ENCODE results near the gene SPINK13.
"Not testable (repeated sequence)": the region's sequence is repeated elsewhere in the genome, so short reads cannot be mapped to it uniquely, and the experiment has no call there.

SPINK13 gene

DNA sequence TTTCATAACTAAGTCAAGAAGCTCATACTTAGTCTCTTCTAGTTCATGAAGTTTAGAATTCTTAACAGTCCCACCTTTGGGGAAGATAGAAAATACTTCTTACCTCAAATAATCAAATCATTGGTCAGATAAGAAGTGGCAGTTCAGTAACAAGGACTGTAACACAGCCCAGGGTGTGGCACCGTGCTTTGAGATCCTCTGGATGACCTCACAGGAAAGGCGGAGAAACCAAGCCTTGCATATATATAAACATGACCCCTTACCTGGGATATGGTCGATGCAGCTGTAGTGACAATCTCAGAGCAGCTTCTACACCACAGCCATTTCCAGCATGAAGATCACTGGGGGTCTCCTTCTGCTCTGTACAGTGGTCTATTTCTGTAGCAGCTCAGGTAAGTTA is 43.6 kb downstream of the SPINK13 start, which contains the start of gene SPINK7:
Gene SPINK7 (plus strand): TSS at position 271 of the 400 bp plus-strand sequence. CDS start 61 bp downstream, at position 332.
- DNase-seq (ENCODE audit: extremely low read depth, low read depth) = no peak
- H3K4me3 ChIP-seq (replicated peaks; ENCODE audit: low read depth, low read length) = no peak within 1 kb of the TSS
- TF ChIP-seq CTCF (IDR thresholded peaks at IDR 0.05; ENCODE audit: low read depth, low read length, missing control alignments) = no peak

DNA sequence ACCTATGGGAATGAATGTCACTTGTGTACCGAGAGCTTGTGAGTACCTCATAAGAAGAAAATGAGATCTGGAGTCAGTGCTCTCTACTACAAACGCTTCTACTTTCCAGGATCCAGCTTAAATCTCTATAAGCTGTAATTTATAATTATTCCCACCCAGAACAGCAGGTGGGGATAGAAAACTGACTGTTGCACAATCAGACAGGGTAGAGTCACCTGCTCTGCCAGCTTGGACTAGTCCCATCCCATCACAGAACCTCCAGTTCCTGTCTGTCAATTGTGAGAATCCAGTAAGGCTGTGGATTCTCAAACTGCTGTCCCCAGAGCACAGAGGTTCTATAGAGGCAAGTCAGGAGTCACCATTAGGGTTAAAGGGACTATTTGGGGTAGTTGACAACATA is 45.6 kb downstream of the SPINK13 start:
- no peak for DNase-seq (ENCODE audit: extremely low read depth, low read depth)
- H3K4me3 ChIP-seq (replicated peaks; ENCODE audit: low read depth, low read length) = no peak overlapping the region
- TF ChIP-seq CTCF (IDR thresholded peaks at IDR 0.05; ENCODE audit: low read depth, low read length, missing control alignments) = no peak

DNA sequence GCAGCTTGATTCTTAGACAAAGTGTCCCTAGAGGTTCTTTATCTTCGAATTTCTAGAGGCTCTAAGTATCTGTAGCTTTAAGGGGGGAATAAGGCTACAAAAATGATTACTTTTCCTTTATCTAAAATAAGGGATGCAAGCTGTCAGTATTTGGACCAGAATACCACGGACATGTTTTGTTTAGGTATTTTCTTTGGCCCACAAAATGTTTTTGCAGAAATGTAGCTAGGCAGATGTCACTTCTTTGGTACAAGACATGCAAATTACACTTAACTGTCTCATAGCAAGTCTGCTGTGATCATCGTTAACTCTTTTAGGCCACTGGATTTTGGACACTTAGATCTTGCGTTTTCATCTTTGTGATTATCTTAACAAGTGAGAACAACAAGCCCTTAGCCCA is 46.1 kb downstream of the SPINK13 start:
- TF ChIP-seq CTCF (IDR thresholded peaks at IDR 0.05; ENCODE audit: low read depth, low read length, missing control alignments) = no peak
- no peak for DNase-seq (ENCODE audit: extremely low read depth, low read depth)
- H3K4me3 ChIP-seq (replicated peaks; ENCODE audit: low read depth, low read length) = no peak overlapping the region

- H3K4me3 ChIP-seq (replicated peaks; ENCODE audit: low read depth, low read length); DNase-seq (ENCODE audit: extremely low read depth, low read depth): not testable (repeated sequence)
Observed at GRCh38 chr5:148320011-148320963, 51.7 kb downstream of the SPINK13 start.

DNA sequence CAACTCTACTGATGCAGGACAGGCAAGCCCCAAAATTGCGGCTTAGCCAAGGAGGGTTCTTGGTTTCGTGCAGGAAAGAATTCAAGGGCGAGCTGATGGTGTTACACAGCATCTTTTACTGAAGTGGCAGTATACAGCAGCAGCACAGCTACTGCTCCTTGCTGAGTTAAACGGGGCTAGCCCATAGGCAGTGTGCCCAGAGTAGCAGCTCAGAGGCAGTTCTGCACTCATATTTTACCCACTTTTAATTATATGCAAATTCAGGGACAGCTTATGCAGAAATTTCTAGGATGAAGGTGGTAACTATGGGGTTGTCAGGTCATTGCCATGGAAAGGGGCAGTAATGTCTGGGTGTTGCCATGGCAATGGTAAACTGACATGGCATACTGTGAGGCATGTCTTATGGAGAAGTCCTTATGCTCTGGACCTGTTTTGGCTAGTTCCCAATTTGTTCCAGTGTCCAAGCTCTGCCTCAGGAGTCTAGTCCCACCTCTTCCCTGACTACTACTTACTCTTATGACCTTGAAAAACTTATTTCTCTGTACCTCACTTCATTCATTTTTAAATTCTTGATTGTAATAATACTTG is 64.8 kb downstream of the SPINK13 start:
- no peak for DNase-seq (ENCODE audit: extremely low read depth, low read depth)
- no peak overlapping the region for H3K4me3 ChIP-seq (replicated peaks; ENCODE audit: low read depth, low read length)
- no peak for TF ChIP-seq CTCF (IDR thresholded peaks at IDR 0.05; ENCODE audit: low read depth, low read length, missing control alignments)

- H3K4me3 ChIP-seq (replicated peaks; ENCODE audit: low read depth, low read length) = no peak within 1 kb of the TSS
- TF ChIP-seq CTCF (IDR thresholded peaks at IDR 0.05; ENCODE audit: low read depth, low read length, missing control alignments) = no peak
- no peak for DNase-seq (ENCODE audit: extremely low read depth, low read depth)
Observed at GRCh38 chr5:148335259-148335658, 66.7 kb downstream of the SPINK13 start, which contains the start of gene SPINK9. SPINK9 (plus strand) TSS chr5:148335559; CDS start chr5:148335614, 55 bp downstream.

All from HFF-Myc (cell line).